ENCODE data around the gene MGAT5.

MGAT5 gene

DNA sequence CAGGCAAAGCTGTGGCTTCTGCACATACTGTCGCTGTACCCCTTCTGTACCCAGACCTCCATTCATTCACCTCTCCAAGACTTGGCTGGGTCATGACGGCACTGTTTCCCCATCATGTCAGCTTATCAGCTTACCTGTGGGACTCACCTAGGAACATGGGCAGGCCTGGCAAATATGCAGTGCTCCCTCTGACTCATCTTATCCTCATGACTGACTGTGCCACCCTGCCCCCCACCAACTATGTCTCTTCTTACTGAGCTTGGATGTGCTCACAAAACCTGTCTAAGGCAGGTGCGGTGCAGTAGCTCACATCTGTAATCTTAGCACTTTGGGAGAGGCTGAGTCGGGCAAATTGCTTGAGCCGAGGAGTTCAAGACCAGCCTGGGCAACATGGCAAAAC is 152.4 kb downstream of the MGAT5 start:
- FAIRE-seq = no peak

DNA sequence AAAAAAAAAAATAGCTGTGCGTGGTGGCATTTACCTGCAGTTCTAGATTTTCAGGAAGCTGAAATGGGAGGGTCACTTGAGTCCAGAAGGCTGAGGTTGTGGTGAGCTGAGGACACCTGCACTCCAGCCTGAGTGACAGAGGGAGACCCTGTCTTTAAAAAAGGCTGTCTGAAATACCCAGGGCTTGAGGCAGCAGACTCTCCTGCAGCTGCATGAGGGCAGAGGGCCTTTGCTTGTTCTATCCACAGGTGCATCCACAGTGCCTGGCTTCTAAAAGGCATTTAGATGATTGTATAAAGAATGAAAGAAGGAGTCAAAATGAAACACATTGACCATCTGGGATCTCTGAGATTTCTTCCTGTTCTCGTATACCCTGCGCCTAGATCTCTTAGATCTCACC is 152.9 kb downstream of the MGAT5 start:
- no peak for FAIRE-seq

GRCh38 chr2:134407154-134407890 is 153.4 kb downstream of the MGAT5 start:
- FAIRE-seq = no peak

- FAIRE-seq = no peak
Observed at GRCh38 chr2:134408386-134408785, 154.5 kb downstream of the MGAT5 start.

GRCh38 chr2:134408791-134409190 is 154.9 kb downstream of the MGAT5 start:
- FAIRE-seq = no peak

GRCh38 chr2:134410006-134410405 is 156.1 kb downstream of the MGAT5 start:
- no peak for FAIRE-seq

- no peak for FAIRE-seq
Observed at GRCh38 chr2:134410831-134411231, 157.0 kb downstream of the MGAT5 start.

- FAIRE-seq = no peak
Observed at GRCh38 chr2:134411279-134411827, 157.5 kb downstream of the MGAT5 start.

GRCh38 chr2:134411828-134412638 is 158.2 kb downstream of the MGAT5 start:
- FAIRE-seq = no peak

- no peak for FAIRE-seq
Observed at GRCh38 chr2:134412639-134412999, 158.7 kb downstream of the MGAT5 start.

GRCh38 chr2:134413430-134413829 is 159.6 kb downstream of the MGAT5 start:
- no peak for FAIRE-seq

- FAIRE-seq = no peak
Observed at GRCh38 chr2:134413912-134414311, 160.0 kb downstream of the MGAT5 start.

DNA sequence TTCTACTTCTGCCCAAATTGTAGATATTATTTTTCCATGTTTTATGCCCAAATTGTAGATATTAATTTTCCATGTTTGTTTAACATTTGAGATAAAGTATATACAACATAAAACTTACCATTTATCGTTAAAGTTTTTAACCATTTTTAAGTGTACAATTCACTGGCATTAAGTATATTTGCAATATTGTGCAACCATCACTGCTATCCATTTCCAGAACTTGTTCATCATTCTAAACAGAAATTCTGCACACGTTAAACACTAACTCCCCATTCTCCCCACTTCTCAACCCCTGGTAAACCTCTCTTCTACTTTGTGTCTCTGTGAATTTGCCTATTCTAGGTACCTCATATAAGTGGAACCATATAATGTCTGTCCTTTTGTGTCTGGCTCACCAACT is 162.1 kb downstream of the MGAT5 start:
- FAIRE-seq = no peak

DNA sequence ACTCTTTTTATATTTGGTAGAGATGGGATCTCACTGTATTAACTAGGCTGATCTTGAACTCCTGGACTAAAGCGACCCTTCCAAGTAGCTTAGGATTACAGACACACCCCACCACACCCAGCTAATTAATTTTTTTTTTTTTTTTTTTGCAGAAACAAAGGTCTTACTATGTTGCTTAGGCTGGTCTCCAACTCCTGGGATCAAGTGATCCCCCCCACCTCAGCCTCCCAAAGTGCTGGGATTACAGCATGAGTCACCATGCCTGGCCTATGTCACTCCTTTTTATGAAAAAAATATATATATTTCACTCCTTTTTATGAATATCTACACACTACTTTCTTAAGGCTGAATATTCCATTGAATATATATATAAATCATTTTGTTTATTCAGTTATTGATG is 162.8 kb downstream of the MGAT5 start:
- FAIRE-seq = no peak

DNA sequence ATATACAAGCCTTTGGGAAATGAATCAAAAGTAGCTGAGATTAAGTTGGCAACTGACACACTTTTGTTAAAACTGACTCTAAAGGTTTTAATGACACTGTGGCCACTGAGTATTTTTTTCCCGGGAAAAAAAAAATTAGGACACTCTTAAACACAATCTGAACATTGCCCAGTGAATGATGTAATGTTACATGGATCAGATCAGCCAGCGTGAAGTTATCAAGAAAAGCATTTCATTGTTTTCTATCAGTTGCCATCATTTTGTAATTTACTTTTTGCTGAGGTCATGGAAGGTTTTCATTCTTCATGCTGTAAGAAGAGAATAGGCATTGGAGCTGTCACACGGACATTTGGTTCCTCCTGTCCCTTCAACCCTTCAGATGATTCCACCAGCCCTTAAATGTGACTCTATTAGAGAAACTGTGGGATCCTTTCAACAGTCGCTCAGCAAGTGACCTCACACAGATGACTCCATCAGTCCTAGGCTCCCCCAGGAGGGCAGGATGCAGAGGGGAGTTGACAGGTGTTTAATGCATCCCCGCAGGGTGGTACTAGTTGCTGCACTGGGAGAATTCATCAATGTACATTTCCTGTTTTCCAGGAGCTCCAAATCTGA is 164.2 kb downstream of the MGAT5 start:
- no peak for FAIRE-seq

DNA sequence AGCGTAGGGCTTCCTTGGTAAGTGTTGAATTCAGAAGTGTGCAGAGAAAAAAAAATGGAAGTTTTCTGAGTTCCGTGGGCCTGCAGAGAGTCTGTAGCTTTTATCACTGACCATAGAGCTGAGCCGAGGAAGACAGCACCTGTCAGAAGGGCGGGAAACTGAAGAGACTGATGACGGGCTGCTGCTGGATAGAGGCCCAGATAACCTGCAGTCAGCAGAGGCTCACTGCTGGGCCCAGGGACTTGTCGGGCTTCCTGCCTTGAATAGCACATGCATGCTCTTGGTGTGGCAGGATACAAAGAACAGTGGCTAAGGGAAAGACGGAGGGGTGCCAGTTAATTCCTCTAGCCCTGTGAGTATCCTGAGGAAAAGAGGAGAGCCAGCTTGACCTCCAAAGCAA is 166.4 kb downstream of the MGAT5 start:
- FAIRE-seq = no peak

DNA sequence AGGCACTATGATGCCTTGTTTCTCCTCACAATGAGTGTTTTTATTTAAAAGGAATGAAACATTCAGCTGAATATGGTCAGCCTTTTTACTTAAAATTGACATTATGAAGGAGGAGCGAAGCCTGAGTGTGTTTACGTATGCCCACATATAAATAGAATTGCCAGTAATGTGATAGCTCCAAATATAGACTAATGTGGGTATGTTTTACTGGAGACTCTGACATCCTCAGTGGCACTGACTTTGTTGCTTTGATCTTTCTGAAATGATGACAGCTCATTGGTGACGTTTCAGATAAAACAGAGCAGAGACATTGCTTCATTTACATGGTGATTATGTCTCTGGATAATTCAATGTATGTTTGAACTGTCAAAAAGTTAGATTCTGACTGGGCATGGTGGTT is 167.0 kb downstream of the MGAT5 start:
- no peak for FAIRE-seq

- FAIRE-seq = no peak
Observed at GRCh38 chr2:134421556-134422328, 167.9 kb downstream of the MGAT5 start.

GRCh38 chr2:134425724-134426496 is 172.0 kb downstream of the MGAT5 start:
- no peak for FAIRE-seq

GRCh38 chr2:134426721-134427120 is 172.8 kb downstream of the MGAT5 start:
- no peak for FAIRE-seq

DNA sequence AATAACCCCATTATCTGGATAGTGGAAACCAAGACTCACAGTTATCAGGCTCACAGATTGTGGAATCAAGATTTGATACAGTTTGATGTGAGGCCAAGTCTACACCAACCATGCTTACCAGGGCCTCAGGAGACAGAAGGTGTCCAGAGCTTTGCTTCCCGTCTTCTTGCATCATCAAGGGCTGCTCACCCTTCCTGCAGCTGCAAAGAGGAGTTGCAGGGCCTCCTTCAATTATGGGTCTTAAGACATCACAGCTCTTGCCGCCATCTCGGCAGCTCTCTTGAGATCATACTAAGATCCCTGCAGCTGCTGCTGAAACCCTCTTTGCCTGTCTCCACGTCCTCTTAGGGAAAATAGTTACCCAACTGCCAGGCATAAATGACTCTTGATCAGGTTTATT is 176.0 kb downstream of the MGAT5 start:
- no peak for FAIRE-seq

- no peak for FAIRE-seq
Observed at GRCh38 chr2:134431838-134432434, 178.1 kb downstream of the MGAT5 start.

Measured in A204.1 (cell line).